Measurements from ENCODE around the gene FBXL14. TPM values are rescaled to one million over a fixed set of nuclear protein-coding genes. Genes with fewer than 3 reads are reported as not detected.
"Not testable (repeated sequence)": the region's sequence is repeated elsewhere in the genome, so short reads cannot be mapped to it uniquely, and the experiment has no call there.

FBXL14 gene
- total RNA-seq, 4 donors from 2014 or later, result 1.5 to 17.4 (median 13.5) TPM

- H3K9me3 ChIP-seq, result no peaks in the 10 kb centered on the region
- H3K27me3 ChIP-seq, result no peaks in the 10 kb centered on the region
- TF ChIP-seq CTCF (IDR thresholded peaks at IDR 0.05) (no peak), POLR2A (IDR thresholded peaks at IDR 0.05) (no peak)
- intact Hi-C loops (cut with DNase I; ENCODE audit: low total_unique reads), result no loop called here
- H3K4me1 ChIP-seq, result no peaks in the 10 kb centered on the region
- no peak for DNase-seq
- no peaks in the 10 kb centered on the region for H3K36me3 ChIP-seq
- H3K27ac ChIP-seq, result no peak overlapping the region
- H3K4me3 ChIP-seq, result no peak overlapping the region
Measured at GRCh38 chr12:1564067-1564466, 30.3 kb downstream of the FBXL14 start.

GRCh38 chr12:1562813-1563407 is 31.5 kb downstream of the FBXL14 start:
- no peak for TF ChIP-seq CTCF (IDR thresholded peaks at IDR 0.05)
- TF ChIP-seq POLR2A (IDR thresholded peaks at IDR 0.05), result no peak
- Histone ChIP-seq H3K9me3 (no peaks in the 10 kb centered on the region), H3K36me3 (no peaks in the 10 kb centered on the region), H3K27me3 (no peaks in the 10 kb centered on the region), H3K4me1 (no peaks in the 10 kb centered on the region), H3K4me3 (no peak overlapping the region), H3K27ac (no peak overlapping the region)
- no peak for DNase-seq
- intact Hi-C loops (cut with DNase I; ENCODE audit: low total_unique reads), result no loop called here

- no peaks in the 10 kb centered on the region for H3K36me3 ChIP-seq
- DNase-seq, result no peak
- H3K27me3 ChIP-seq, result no peaks in the 10 kb centered on the region
- intact Hi-C loops (cut with DNase I; ENCODE audit: low total_unique reads), result no loop called here
- H3K27ac ChIP-seq, result no peak overlapping the region
- no peak for TF ChIP-seq CTCF (IDR thresholded peaks at IDR 0.05)
- TF ChIP-seq POLR2A (IDR thresholded peaks at IDR 0.05), result no peak
- H3K4me1 ChIP-seq, result no peaks in the 10 kb centered on the region
- H3K4me3 ChIP-seq, result no peak overlapping the region
- H3K9me3 ChIP-seq, result no peaks in the 10 kb centered on the region
Measured at GRCh38 chr12:1560704-1561103, 33.7 kb downstream of the FBXL14 start.

- no peaks in the 10 kb centered on the region for H3K4me1 ChIP-seq
- no peak overlapping the region for H3K4me3 ChIP-seq
- no peak for DNase-seq
- H3K27ac ChIP-seq, result no peak overlapping the region
- H3K36me3 ChIP-seq, result no peaks in the 10 kb centered on the region
- TF ChIP-seq CTCF (IDR thresholded peaks at IDR 0.05) (no peak), POLR2A (IDR thresholded peaks at IDR 0.05) (no peak)
- no peaks in the 10 kb centered on the region for H3K9me3 ChIP-seq
- no peaks in the 10 kb centered on the region for H3K27me3 ChIP-seq
- intact Hi-C loops (cut with DNase I; ENCODE audit: low total_unique reads), result no loop called here
Measured at GRCh38 chr12:1559676-1560091, 34.7 kb downstream of the FBXL14 start.

- not testable (repeated sequence) for H3K4me1 ChIP-seq
Measured at GRCh38 chr12:1558108-1558507, 36.3 kb downstream of the FBXL14 start.

More at GRCh38 chr12:1558108-1558507, 36.3 kb downstream of the FBXL14 start:
- DNase-seq; H3K27ac ChIP-seq; H3K9me3 ChIP-seq; H3K36me3 ChIP-seq; H3K27me3 ChIP-seq; intact Hi-C loops (cut with DNase I; ENCODE audit: low total_unique reads); H3K4me3 ChIP-seq: not testable (repeated sequence)
